Hematopoietic multipotent progenitor cell treated with erythropoietin and hydrocortisone succinate and interleukin-3 and kit ligand, for 6 days (in vitro differentiated cells): ENCODE measurements around the gene MYCN.

Experiments
- DNase-seq: peaks from one replicate; pipeline ENCODE4 v3.0.0-alpha.2; 2015

Gene MYCN

DNA sequence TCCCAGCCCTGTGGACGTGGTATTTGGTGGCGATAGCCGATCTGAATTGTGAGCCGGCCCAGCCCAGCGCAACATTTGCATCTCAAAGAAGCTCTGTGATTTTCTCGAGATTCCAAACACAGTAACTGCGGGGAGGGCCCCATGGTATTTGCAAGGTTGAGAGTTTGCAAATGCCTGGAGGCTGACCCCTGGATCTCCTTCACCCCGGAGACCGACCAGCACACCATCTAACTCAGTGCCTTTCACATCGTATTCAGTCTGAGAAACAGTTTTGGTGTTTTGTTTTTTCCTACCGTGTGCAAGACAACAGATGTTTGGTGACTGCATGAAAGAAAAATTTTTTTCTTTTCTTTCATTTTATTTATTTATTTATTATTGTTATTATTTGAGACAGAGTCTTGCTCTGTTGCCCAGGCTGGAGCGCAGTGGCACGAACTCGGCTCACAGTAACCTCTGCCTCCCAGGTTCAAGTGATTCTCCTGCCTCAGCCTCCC lies 40.3 kb downstream of the MYCN start:
- no peak for DNase-seq

GRCh38 chr2:15981646-15982045 lies 41.3 kb downstream of the MYCN start:
- no peak for DNase-seq

DNA sequence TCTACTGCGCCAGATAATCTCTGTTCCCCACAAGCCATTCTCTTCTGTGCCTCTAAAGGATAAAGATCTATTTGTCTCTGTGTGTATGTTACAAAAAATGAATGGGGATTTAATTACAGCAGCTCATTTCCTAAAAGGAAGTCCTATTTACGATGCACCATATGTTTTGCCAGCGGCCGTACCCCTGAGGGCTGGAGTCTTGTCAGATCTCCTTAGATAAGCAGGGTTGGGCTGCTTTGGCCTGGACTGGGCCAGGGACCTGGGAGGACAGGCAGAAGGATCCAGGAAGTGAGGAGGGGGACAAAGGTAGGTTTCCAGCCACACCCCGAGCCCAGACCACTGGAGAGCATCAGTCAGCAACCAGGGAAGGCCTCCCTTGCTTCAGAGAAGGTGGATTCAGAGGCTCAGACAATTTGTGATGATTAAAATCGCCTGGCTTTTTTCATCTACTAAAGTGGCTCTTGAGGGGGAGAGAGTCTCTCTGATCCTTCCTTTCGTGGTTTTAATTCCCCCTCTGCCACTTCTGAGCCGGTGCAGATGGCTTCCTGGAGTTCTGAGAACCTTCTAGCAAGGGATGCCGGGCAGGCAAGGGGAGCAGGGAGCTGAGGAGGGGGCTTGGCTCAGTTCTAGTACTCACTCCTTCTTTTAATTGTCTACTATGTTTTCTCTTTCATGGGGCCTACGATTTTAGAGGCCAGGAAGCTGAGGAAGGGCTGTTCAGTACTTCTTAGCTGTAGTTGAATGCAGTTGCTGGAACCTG lies 42.1 kb downstream of the MYCN start:
- DNase-seq, result no peak

DNA sequence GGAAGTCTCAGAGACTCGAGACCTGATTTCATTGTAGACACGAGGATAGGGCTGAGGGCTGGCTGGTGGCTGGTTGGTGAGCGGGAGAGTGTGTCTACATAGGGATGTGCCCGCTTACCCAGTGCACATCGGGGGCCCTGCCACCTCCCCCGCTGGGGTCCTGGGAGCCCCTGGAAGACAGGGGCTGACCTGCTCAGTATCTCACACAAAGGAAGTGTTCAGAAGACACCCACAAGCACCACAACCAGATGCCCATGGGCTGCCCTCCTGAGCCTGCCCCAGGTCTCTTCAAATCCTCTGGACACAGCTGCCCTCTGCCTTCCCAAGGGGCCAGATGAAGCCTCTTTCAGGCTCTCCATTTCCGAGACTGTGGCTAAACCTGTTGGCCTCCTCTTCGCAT lies 43.1 kb downstream of the MYCN start:
- no peak for DNase-seq

- DNase-seq, result no peak
Measured at GRCh38 chr2:15984368-15985255, 44.3 kb downstream of the MYCN start.

GRCh38 chr2:15985531-15985930 lies 45.2 kb downstream of the MYCN start:
- DNase-seq, result no peak

DNA sequence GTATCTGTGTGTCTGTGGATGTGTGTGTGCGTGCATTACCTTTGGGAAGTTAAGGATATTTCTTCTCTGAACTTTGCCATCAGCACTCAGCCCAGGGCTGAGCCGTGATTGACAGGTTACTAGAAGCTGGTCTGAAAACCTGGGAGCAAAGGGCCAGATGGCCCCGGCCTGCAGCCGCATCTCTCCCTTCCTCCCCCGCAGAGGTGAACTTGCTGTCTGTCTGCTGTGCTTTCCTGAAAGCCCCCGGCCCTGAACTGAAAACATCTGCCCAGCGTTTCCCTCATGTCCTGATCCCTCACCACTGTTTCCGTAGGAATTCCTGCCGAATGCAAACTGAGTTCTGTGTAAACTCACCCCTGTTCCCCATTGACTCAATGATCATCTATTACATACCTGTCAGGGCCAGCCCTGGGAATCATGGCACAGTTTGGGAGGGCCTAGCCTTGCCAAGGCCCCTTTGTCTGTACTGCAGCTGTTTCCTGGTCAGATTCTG lies 45.8 kb downstream of the MYCN start:
- DNase-seq, result no peak

GRCh38 chr2:15986644-15987043 lies 46.3 kb downstream of the MYCN start:
- no peak for DNase-seq

GRCh38 chr2:15988733-15989132 lies 48.4 kb downstream of the MYCN start:
- no peak for DNase-seq

GRCh38 chr2:15989559-15989958 lies 49.2 kb downstream of the MYCN start:
- no peak for DNase-seq

GRCh38 chr2:15990151-15991101 lies 50.1 kb downstream of the MYCN start:
- no peak for DNase-seq

DNA sequence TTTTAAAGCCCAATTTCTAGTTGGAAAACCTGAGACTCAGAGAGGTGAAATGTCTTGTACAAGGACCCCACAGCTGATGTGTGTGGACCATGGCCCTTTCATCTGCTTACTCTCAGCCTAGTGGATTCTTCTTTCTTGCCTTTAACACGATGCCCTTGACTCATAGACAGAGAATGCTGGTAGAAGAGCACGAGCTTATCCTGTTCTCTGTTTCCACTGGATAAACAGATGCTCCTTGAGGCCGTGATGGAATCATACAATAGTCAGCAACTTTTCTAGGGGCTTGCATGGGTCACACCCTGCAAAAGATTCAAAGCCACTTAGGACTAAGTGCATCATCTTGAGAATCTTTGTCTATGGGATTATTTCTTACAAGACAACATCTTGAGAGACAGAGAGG lies 50.9 kb downstream of the MYCN start:
- no peak for DNase-seq

DNA sequence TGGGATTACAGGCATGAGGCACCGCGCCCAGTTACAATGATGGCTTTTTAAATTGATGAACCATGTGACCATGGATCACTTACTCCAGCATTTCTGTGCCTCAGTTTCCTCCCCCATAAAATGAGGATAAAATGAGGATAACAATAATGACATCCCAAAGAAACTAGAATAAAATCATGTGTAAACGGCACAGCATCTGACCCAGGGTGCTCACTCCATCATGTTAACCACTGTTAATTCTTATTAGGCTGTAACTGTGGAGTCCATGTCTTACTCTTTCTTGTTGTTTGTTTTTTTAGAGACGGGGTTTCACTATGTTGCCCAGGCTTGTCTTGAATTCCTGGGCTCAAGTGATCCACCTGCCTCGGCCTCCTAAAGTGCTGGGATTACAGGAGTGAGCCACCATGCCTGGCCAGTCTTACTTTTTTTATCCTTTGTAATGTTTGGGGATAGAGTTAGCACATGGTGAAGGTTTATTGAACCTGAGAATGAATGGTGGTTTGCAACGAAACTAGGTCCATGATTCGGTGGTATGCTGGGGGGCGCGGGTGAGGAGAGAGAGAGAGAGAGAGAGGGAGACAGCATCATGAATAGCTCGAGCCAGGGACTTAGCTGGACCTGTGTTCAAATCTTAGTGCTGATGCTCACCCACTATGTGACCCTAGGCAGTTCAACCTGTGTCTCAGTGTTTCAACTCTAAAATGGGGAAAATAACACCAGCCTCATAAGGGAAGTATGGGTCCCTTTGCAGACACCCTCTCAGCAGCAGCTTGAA lies 52.3 kb downstream of the MYCN start:
- DNase-seq, result no peak

DNA sequence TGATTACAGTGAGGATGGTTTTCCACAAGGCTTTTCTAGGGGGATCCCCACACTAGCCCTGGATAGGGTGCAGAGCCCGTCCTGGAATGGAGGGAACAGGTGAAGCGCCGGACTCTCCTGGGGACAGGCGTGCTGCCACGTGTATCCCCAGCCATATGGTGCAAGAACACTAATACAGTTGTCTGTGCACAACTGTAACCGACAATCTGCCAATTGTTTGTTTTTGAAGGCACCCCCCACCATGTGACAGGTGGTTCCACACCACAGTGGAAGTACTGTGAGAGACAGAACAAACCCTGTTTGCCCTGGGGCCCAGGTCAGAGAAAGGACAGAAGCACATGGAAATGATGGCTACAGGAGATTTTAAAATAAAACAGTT lies 52.9 kb downstream of the MYCN start:
- no peak for DNase-seq

DNA sequence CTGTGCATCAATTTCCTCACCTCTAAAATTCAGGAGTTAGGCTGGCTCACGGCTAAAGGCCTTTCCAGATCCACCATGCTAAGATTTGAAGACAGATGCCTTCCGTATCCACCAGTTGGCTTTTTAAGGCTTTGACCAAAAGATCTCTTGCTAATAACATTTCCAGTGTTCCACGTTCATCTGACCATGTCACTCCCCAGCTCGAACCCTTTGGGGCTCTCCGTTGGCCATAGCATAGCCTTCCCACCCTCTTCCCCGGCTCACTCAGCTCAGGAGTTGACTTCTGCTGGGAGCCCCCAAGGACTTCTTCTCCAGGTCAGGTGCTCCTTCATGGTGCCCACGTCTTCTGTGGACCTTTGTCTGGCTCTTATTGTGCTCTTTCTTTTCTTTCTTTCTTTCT lies 53.3 kb downstream of the MYCN start:
- no peak for DNase-seq

- DNase-seq, result no peak
Measured at GRCh38 chr2:15995603-15996002, 55.3 kb downstream of the MYCN start.
